Measurements from ENCODE around the gene RFX5. TPM values are rescaled to one million over a fixed set of nuclear protein-coding genes. Genes with fewer than 3 reads are reported as not detected.

Gene RFX5
- total and polyA plus RNA-seq, 2 experiments from 2014 or later: 13.3 to 44.5 TPM

DNA sequence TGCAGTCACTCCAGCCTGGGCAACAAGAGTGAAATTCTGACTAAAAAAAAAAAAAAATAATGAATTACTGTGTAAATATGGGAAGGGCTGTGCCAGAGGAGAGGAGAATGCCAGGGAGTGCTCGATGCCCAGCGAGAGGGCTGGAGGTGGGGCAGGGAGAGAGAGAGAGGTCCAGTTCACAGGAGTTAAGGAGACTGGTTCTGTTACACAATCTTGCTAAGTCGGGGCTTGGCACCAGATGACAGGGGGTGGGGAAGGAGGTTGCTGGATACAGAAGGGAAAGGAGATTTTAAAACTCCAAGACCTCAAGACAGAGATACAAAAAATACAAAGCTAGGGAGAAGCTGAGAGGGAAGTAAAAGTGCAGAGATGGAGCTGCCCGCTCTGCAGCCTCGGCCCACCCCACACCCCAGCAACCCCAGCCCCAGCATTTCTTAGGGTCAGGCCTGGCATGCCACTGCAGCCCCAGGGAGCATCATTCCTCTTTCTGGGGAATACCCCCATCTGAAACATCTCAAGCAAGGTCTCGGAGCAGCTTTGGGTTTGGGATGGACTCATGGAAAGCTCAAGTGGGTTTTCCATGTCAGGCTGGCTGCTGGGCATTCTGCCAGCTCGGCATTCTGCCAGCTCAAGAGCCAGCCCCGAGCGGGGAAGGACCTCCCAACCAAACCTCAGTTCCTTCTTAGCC is 24.5 kb upstream of the RFX5 start:
- Mint-ChIP-seq H3K27me3 (ENCODE audit: insufficient read depth, low read depth, poor library complexity) (peaks cover 16% of the 10 kb centered on the region), H3K36me3 (ENCODE audit: low read depth) (peaks cover 3% of the 10 kb centered on the region; the same call in 1 of the 3 replicates), H3K9me3 (no peaks in the 10 kb centered on the region; the same call in 2 of the 3 replicates), H3K4me1 (peaks cover 27% of the 10 kb centered on the region), H3K4me3 (peak overlapping the region; percentile 70; the same call in 2 of the 3 replicates), H3K27ac (peak overlapping the region; percentile 24; the same call in 1 of the 2 replicates)
- H4K20me1 ChIP-seq (replicated peaks; ENCODE audit: insufficient read depth): no peaks in the 10 kb centered on the region
- no peaks in the 10 kb centered on the region for H3K36me3 ChIP-seq (ENCODE audit: insufficient read depth)
- H3K4me2 ChIP-seq: peak overlapping the region; percentile 69
- no peaks in the 10 kb centered on the region for H3K9me2 ChIP-seq (ENCODE audit: insufficient read depth)
- no peak for DNase-seq (ENCODE audit: low spot score)
- no peak for ATAC-seq
- H3F3A ChIP-seq (replicated peaks; ENCODE audit: low read depth): no peaks in the 10 kb centered on the region
- no peaks in the 10 kb centered on the region for H3K79me2 ChIP-seq (replicated peaks; ENCODE audit: insufficient read depth)
- TF ChIP-seq, protein P1, sequence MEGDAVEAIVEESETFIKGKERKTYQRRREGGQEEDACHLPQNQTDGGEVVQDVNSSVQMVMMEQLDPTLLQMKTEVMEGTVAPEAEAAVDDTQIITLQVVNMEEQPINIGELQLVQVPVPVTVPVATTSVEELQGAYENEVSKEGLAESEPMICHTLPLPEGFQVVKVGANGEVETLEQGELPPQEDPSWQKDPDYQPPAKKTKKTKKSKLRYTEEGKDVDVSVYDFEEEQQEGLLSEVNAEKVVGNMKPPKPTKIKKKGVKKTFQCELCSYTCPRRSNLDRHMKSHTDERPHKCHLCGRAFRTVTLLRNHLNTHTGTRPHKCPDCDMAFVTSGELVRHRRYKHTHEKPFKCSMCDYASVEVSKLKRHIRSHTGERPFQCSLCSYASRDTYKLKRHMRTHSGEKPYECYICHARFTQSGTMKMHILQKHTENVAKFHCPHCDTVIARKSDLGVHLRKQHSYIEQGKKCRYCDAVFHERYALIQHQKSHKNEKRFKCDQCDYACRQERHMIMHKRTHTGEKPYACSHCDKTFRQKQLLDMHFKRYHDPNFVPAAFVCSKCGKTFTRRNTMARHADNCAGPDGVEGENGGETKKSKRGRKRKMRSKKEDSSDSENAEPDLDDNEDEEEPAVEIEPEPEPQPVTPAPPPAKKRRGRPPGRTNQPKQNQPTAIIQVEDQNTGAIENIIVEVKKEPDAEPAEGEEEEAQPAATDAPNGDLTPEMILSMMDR (conservative IDR thresholded peaks at IDR 0.05; ENCODE audit: low read depth in 2 of 2): no peak
- no peak for TF ChIP-seq NANOG (IDR thresholded peaks at IDR 0.05; ENCODE audit: borderline replicate concordance)
- TF ChIP-seq ZNF462 (CRISPR knock-in tag; IDR thresholded peaks at IDR 0.05): no peak
- TF ChIP-seq STAT1 (IDR thresholded peaks at IDR 0.05; ENCODE audit: unreplicated experiment): no peak
- no peaks in the 10 kb centered on the region for H3K27me3 ChIP-seq (ENCODE audit: insufficient read depth)
- H3K27ac ChIP-seq (ENCODE audit: low read depth): no peak overlapping the region
- peak overlapping the region; percentile 42; the same call in 1 of the 2 replicates for H3K4me3 ChIP-seq
- 0 out of 2 replicates have a peak overlapping the region, but pooled peaks have one; percentile 67 for H2AFZ ChIP-seq
- peaks cover 16% of the 10 kb centered on the region for H3K4me1 ChIP-seq (ENCODE audit: insufficient read depth)
